IMR-90 (cell line): ENCODE measurements around the gene SLX9. TPM values are rescaled to one million over a fixed set of nuclear protein-coding genes. Genes with fewer than 3 reads are reported as not detected.
A peak's percentile ranks its signal among the peaks of the same experiment; 100 is the strongest.

Source experiments
- ATAC-seq: fragments of 200-7000 bp; cut with Tn5 transposase; 2 replicates; pipeline ENCODE4 v1.9.1; 2020; ENCODE audit warnings: low read depth, mild to moderate bottlenecking, moderate library complexity
- BruUV-seq: library from RNA; stranded (reverse); fragments of 400-500 nt; replicated peaks from 2 replicates; lab custom pipeline; 2021; lab: Mats Ljungman, UMichigan
- CTCF ChIA-PET: fragments of 300-600 bp; formaldehyde crosslinking; extraction: SDS; loops from one replicate; lab custom pipeline; 2021; ENCODE audit warnings: antibody characterized with exemption; lab: Yijun Ruan, JAX
- POLR2A ChIA-PET: fragments of 300-600 bp; sonication (Branson Sonifier 250); formaldehyde crosslinking; loops from one replicate; lab custom pipeline; 2022; ENCODE audit warnings: antibody characterized with exemption; ENCODE audit not compliant: unreplicated experiment; lab: Charles Lee
- DNase-seq: peaks from one replicate; pipeline ENCODE4 v3.0.0; 2013
- H2AFZ ChIP-seq: replicated peaks from 2 replicates; pipeline ENCODE3; 2013; ENCODE audit warnings: low read length, mild to moderate bottlenecking; ENCODE audit not compliant: poor library complexity
- H2AK5ac ChIP-seq: 2 replicates; pipeline ENCODE4 v1.6.1; 2013; ENCODE audit warnings: low read depth, low read length, inconsistent platforms
- H2AK9ac ChIP-seq: replicated peaks from 2 replicates; pipeline ENCODE3; 2013; ENCODE audit warnings: mild to moderate bottlenecking, low read depth, low read length, moderate library complexity; ENCODE audit not compliant: poor library complexity
- H2BK120ac ChIP-seq: 2 replicates; pipeline ENCODE4 v1.6.1; 2013; ENCODE audit warnings: low read depth, low read length, inconsistent platforms
- H2BK15ac ChIP-seq: 3 replicates; pipeline ENCODE4 v1.6.1; 2013; ENCODE audit warnings: low read depth, low read length, inconsistent platforms
- H2BK20ac ChIP-seq: 2 replicates; pipeline ENCODE4 v1.6.1; 2013; ENCODE audit warnings: low read depth, mild to moderate bottlenecking, inconsistent platforms, low read length, moderate library complexity
- H2BK5ac ChIP-seq: 2 replicates; pipeline ENCODE4 v1.6.1; 2013; ENCODE audit warnings: mild to moderate bottlenecking, low read depth, low read length, inconsistent platforms; ENCODE audit not compliant: poor library complexity, severe bottlenecking
- H3K14ac ChIP-seq: replicated peaks from 2 replicates; pipeline ENCODE4 v1.6.1; 2013; ENCODE audit warnings: low read depth, low read length, inconsistent platforms
- H3K18ac ChIP-seq: 2 replicates; pipeline ENCODE4 v1.6.1; 2013; ENCODE audit warnings: low read depth, low read length, control low read depth
- H3K23ac ChIP-seq: 2 replicates; pipeline ENCODE4 v1.6.1; 2013; ENCODE audit warnings: low read depth, low read length, inconsistent platforms
- H3K27ac ChIP-seq: 2 replicates; pipeline ENCODE4 v1.5.1; 2013; ENCODE audit warnings: mild to moderate bottlenecking, control low read depth, low read length; ENCODE audit not compliant: insufficient read depth
- H3K27me3 ChIP-seq: 2 replicates; pipeline ENCODE4 v1.6.1; 2013; ENCODE audit warnings: low read length; ENCODE audit not compliant: control insufficient read depth, insufficient read depth
- H3K36me3 ChIP-seq: 2 replicates; pipeline ENCODE4 v1.6.1; 2013; ENCODE audit warnings: low read length, mixed read lengths; ENCODE audit not compliant: control insufficient read depth, insufficient read depth
- H3K4ac ChIP-seq: 2 replicates; pipeline ENCODE4 v1.6.1; 2013; ENCODE audit warnings: low read depth, low read length, inconsistent platforms
- H3K4me1 ChIP-seq: 2 replicates; pipeline ENCODE4 v1.6.1; 2013; ENCODE audit warnings: low read length, mixed read lengths; ENCODE audit not compliant: control insufficient read depth, insufficient read depth
- H3K4me2 ChIP-seq: 2 replicates; pipeline ENCODE4 v1.6.1; 2013; ENCODE audit warnings: low read depth, mild to moderate bottlenecking, control low read depth, low read length, moderate library complexity
- H3K4me3 ChIP-seq: 2 replicates; pipeline ENCODE4 v1.5.1; 2013; ENCODE audit warnings: low read depth, mild to moderate bottlenecking, control low read depth, low read length, moderate library complexity; ENCODE audit not compliant: insufficient read depth
- H3K56ac ChIP-seq: 2 replicates; pipeline ENCODE4 v1.6.1; 2013; ENCODE audit warnings: low read length, inconsistent platforms; ENCODE audit not compliant: insufficient read depth; ENCODE audit errors: extremely low read depth
- H3K79me1 ChIP-seq, 2 experiments: 2 replicates each; pipeline ENCODE4 v1.6.1; 2013; ENCODE audit warnings: low read length in 2 of 2, inconsistent platforms in 1 of 2, low read depth in 1 of 2
- H3K9ac ChIP-seq: 2 replicates; pipeline ENCODE4 v1.6.1; 2013; ENCODE audit warnings: low read depth, low read length, control low read depth
- H3K9me1 ChIP-seq: 2 replicates; pipeline ENCODE4 v1.6.1; 2013; ENCODE audit warnings: low read length, inconsistent platforms; ENCODE audit not compliant: insufficient read depth
- H3K9me3 ChIP-seq: 2 replicates; pipeline ENCODE4 v1.6.1; 2013; ENCODE audit warnings: low read length; ENCODE audit not compliant: control insufficient read depth, insufficient read depth
- H4K20me1 ChIP-seq: 2 replicates; pipeline ENCODE4 v1.6.1; 2013; ENCODE audit warnings: low read length, inconsistent platforms; ENCODE audit not compliant: insufficient read depth
- H4K5ac ChIP-seq: 2 replicates; pipeline ENCODE4 v1.6.1; 2013; ENCODE audit warnings: mild to moderate bottlenecking, low read depth, low read length, control low read depth
- H4K8ac ChIP-seq, 2 experiments: 2 replicates each; pipeline ENCODE4 v1.6.1; 2013; ENCODE audit warnings: low read depth in 2 of 2, low read length in 2 of 2, control low read depth in 1 of 2, inconsistent platforms in 1 of 2
- H4K91ac ChIP-seq: 2 replicates; pipeline ENCODE4 v1.6.1; 2013; ENCODE audit warnings: low read depth, low read length, inconsistent platforms; ENCODE audit not compliant: insufficient read depth
- BHLHE40 ChIP-seq: fragments of 150-350 bp; IDR thresholded peaks from 2 replicates; pipeline ENCODE4 v1.6.1; 2016; ENCODE audit warnings: mild to moderate bottlenecking, low read depth, low read length
- CEBPB ChIP-seq: IDR thresholded peaks from 2 replicates; pipeline ENCODE4 v1.6.1; 2012; ENCODE audit warnings: low read depth, low read length, improper control_type of control experiment
- CHD1 ChIP-seq: IDR thresholded peaks from 2 replicates; pipeline ENCODE4 v1.6.1; 2012; ENCODE audit warnings: low read depth, low read length, improper control_type of control experiment
- FOS ChIP-seq: fragments of 150-350 bp; IDR thresholded peaks from 2 replicates; pipeline ENCODE4 v1.6.1; 2016; ENCODE audit warnings: low read depth, low read length
- MAFK ChIP-seq: IDR thresholded peaks from 2 replicates; pipeline ENCODE4 v1.6.1; 2012; ENCODE audit warnings: low read depth, low read length, improper control_type of control experiment
- MAZ ChIP-seq: IDR thresholded peaks from 2 replicates; pipeline ENCODE4 v1.6.1; 2012; ENCODE audit warnings: low read depth, mild to moderate bottlenecking, low read length, improper control_type of control experiment, moderate library complexity, borderline replicate concordance
- MXI1 ChIP-seq: IDR thresholded peaks from 2 replicates; pipeline ENCODE4 v1.6.1; 2012; ENCODE audit warnings: low read depth, mild to moderate bottlenecking, low read length, moderate library complexity, borderline replicate concordance
- NFE2L2 ChIP-seq: fragments of 150-350 bp; IDR thresholded peaks from 2 replicates; pipeline ENCODE4 v1.6.1; 2016; ENCODE audit warnings: low read depth, mild to moderate bottlenecking, low read length
- POLR2A ChIP-seq: IDR thresholded peaks from 2 replicates; pipeline ENCODE4 v1.6.1; 2012; ENCODE audit warnings: mild to moderate bottlenecking, low read depth, low read length
- RAD21 ChIP-seq: IDR thresholded peaks from 2 replicates; pipeline ENCODE4 v1.6.1; 2012; ENCODE audit warnings: low read length, improper control_type of control experiment
- RCOR1 ChIP-seq: IDR thresholded peaks from 2 replicates; pipeline ENCODE4 v1.6.1; 2012; ENCODE audit warnings: mild to moderate bottlenecking, low read length, improper control_type of control experiment; ENCODE audit not compliant: insufficient replicate concordance
- RFX5 ChIP-seq: IDR thresholded peaks from 2 replicates; pipeline ENCODE4 v1.8.0; 2012; ENCODE audit warnings: low read depth, mild to moderate bottlenecking, low read length, moderate library complexity
- SMC3 ChIP-seq: fragments of 150-350 bp; IDR thresholded peaks from 2 replicates; pipeline ENCODE4 v1.6.1; 2016; ENCODE audit warnings: low read depth, mild to moderate bottlenecking, antibody characterized with exemption, low read length, moderate library complexity
- WGBS, 2 experiments: methylation state at CpG; one replicate each; pipeline versions ENCODE4 v1.1.5 to v1.1.7; 2013; ENCODE audit warnings: missing lambda C conversion rate in 2 of 2; ENCODE audit not compliant: insufficient read length in 1 of 2; ENCODE audit errors: extremely low coverage in 2 of 2; 5-methylcytosine and 5-hydroxymethylcytosine counted together
- dilution Hi-C: fragments of 300-500 bp; cut with HindIII; formaldehyde crosslinking; loops from one replicate; pipeline ENCODE4 v1.14.3; 2018; ENCODE audit warnings: low sequenced_read_pairs; ENCODE audit not compliant: unreplicated experiment
- in situ Hi-C: fragments of 300-500 bp; cut with MboI; formaldehyde crosslinking; loops from 3 replicates; pipeline ENCODE4 v1.14.3; 2019; ENCODE audit warnings: low sequenced_read_pairs, inconsistent platforms, mixed read lengths
- intact Hi-C: fragments of 100-400 bp; cut with micrococcal nuclease; formaldehyde crosslinking; loops from 2 replicates; pipeline ENCODE4 v1.10.0; 2022
- polyA plus RNA-seq, 3 experiments: library from polyadenylated mRNA; depleted of rRNA; stranded (reverse); fragments of >200 nt; gene quantifications; 2 replicates each; pipeline ENCODE4 v1.2.3, GENCODE V29; 2012; ENCODE audit warnings: low replicate concordance in 1 of 3
- total RNA-seq: library from RNA; depleted of rRNA; stranded (reverse); fragments of >200 nt; gene quantifications from 2 replicates; pipeline ENCODE4 v1.2.3, GENCODE V29; 2012
- TF ChIP-seq, protein P1 (sequence below): fragments of 150-350 bp; IDR thresholded peaks from 2 replicates; pipeline ENCODE4 v1.6.1; 2017; ENCODE audit warnings: mild to moderate bottlenecking, antibody characterized with exemption, low read length, low read depth
- TF ChIP-seq, protein P2 (sequence below): fragments of 150-350 bp; IDR thresholded peaks from 2 replicates; pipeline ENCODE4 v1.6.1; 2016; ENCODE audit warnings: low read depth, mild to moderate bottlenecking, low read length, moderate library complexity, borderline replicate concordance
- TF ChIP-seq, protein P3 (sequence below): conservative IDR thresholded peaks from 2 replicates; pipeline ENCODE4 v1.5.1; 2012; ENCODE audit warnings: mild to moderate bottlenecking, low read depth, low read length, improper control_type of control experiment

The SLX9 gene
- total and polyA plus RNA-seq, 2 of the 4 experiments (the other 2 are of a cell fraction) = 10.4 to 21.7 TPM

DNA sequence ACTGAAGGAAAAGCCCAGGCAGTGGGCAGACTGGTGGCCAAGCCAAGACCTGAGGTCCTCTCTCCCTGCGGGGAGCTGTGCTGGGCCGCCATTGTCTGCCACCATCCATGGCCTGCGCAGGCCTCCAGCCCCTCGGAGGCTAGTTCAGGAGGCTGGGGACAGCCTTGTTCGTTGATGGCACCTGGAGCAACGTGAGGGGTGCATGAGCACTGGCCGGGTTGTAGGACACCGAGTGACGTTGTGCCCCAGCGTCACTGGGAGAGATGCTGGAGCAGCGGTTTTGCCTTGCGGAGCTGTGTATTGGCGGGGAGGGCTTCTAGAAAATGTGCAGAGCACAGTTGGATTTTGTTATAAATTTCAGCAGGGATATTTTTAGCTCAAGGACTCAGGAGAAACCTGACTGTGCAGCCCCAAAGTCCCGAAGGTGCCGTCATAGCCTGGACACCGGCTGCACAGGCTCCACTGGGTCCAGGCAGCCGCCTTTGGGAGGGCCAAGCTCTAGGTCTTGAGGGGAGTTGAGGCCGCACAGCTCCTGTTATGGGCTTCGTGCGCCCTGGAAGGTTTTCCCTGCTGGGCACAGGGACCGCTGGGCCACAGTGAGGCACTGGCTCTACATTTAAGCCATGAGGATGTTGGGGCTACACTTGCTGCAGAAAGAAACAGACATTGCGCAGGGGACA is 86.4 kb downstream of the SLX9 start:
- Histone ChIP-seq H2AK9ac (no peak overlapping the region), H3K79me1 (no peaks in the 10 kb centered on the region), H3K4me2 (no peak overlapping the region), H3K9ac (no peak overlapping the region), H4K5ac (no peak overlapping the region), H4K20me1 (no peaks in the 10 kb centered on the region), H3K56ac (no peak overlapping the region), H2AK5ac (peak overlapping the region; percentile 65), H3K4me1 (peaks cover 2% of the 10 kb centered on the region; the same call in 1 of the 2 replicates), H3K27me3 (no peaks in the 10 kb centered on the region; the same call in 1 of the 2 replicates), H2BK20ac (no peak overlapping the region), H3K23ac (no peak overlapping the region), H3K4ac (no peak overlapping the region), H3K9me3 (peaks cover 5% of the 10 kb centered on the region), H2AFZ (peak overlapping the region; percentile 23), H2BK5ac (no peak overlapping the region), H3K27ac (no peak overlapping the region), H2BK15ac (no peak overlapping the region; the same call in 2 of the 3 replicates), H3K36me3 (no peaks in the 10 kb centered on the region), H3K18ac (no peak overlapping the region), H2BK120ac (no peak overlapping the region), H3K9me1 (no peaks in the 10 kb centered on the region), H4K8ac (no peak overlapping the region), H3K14ac (no peak overlapping the region), H4K91ac (no peak overlapping the region), H3K4me3 (no peak overlapping the region)
- TF ChIP-seq, protein P1, sequence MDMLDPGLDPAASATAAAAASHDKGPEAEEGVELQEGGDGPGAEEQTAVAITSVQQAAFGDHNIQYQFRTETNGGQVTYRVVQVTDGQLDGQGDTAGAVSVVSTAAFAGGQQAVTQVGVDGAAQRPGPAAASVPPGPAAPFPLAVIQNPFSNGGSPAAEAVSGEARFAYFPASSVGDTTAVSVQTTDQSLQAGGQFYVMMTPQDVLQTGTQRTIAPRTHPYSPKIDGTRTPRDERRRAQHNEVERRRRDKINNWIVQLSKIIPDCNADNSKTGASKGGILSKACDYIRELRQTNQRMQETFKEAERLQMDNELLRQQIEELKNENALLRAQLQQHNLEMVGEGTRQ = no peak
- TF ChIP-seq RAD21 (no peak), BHLHE40 (no peak), CEBPB (no peak), NFE2L2 (no peak), MXI1 (no peak), CHD1 (no peak), POLR2A (no peak), MAFK (no peak), SMC3 (no peak), FOS (no peak), MAZ (no peak), RCOR1 (no peak), RFX5 (no peak)
- TF ChIP-seq, protein P2, sequence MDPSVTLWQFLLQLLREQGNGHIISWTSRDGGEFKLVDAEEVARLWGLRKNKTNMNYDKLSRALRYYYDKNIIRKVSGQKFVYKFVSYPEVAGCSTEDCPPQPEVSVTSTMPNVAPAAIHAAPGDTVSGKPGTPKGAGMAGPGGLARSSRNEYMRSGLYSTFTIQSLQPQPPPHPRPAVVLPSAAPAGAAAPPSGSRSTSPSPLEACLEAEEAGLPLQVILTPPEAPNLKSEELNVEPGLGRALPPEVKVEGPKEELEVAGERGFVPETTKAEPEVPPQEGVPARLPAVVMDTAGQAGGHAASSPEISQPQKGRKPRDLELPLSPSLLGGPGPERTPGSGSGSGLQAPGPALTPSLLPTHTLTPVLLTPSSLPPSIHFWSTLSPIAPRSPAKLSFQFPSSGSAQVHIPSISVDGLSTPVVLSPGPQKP = no peak
- TF ChIP-seq, protein P3, sequence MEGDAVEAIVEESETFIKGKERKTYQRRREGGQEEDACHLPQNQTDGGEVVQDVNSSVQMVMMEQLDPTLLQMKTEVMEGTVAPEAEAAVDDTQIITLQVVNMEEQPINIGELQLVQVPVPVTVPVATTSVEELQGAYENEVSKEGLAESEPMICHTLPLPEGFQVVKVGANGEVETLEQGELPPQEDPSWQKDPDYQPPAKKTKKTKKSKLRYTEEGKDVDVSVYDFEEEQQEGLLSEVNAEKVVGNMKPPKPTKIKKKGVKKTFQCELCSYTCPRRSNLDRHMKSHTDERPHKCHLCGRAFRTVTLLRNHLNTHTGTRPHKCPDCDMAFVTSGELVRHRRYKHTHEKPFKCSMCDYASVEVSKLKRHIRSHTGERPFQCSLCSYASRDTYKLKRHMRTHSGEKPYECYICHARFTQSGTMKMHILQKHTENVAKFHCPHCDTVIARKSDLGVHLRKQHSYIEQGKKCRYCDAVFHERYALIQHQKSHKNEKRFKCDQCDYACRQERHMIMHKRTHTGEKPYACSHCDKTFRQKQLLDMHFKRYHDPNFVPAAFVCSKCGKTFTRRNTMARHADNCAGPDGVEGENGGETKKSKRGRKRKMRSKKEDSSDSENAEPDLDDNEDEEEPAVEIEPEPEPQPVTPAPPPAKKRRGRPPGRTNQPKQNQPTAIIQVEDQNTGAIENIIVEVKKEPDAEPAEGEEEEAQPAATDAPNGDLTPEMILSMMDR = no peak
- intact Hi-C loops (no loop called here), dilution Hi-C loops (no loop called here), in situ Hi-C loops (no loop called here)
- ATAC-seq = no peak
- ChIA-PET POLR2A (no interaction called here), CTCF (no interaction called here)
- 92% methylated on average over 10 of the region's 22 CpGs; no CpG with 5 or more reads in 1 of the 2 experiments for WGBS, 2 experiments
- BruUV-seq = no TSS peak
- no peak for DNase-seq
